GM06990 (cell line): Measurements from ENCODE around the gene SEPSECS.

Source experiments
- DNase-seq: peaks from one replicate; pipeline ENCODE4 v3.0.0-alpha.2; 2011; ENCODE audit not compliant: insufficient read length; ENCODE audit errors: extremely low read depth
- H3K27me3 ChIP-seq: replicated peaks from 2 replicates; pipeline ENCODE4 v1.6.0; 2011; ENCODE audit warnings: low read length; ENCODE audit not compliant: control insufficient read depth, insufficient read depth
- H3K36me3 ChIP-seq: 2 replicates; pipeline ENCODE4 v1.5.1; 2011; ENCODE audit warnings: low read length; ENCODE audit not compliant: control insufficient read depth, insufficient read depth
- H3K4me3 ChIP-seq: replicated peaks from 2 replicates; pipeline ENCODE4 v1.5.1; 2011; ENCODE audit warnings: low read depth, mild to moderate bottlenecking, control low read depth, low read length
- CTCF ChIP-seq: IDR thresholded peaks from 2 replicates; pipeline ENCODE4 v1.5.1; 2011; ENCODE audit warnings: low read length, control low read depth, mild to moderate bottlenecking, inconsistent platforms; ENCODE audit not compliant: insufficient read depth, poor library complexity, severe bottlenecking

SEPSECS gene

GRCh38 chr4:25107827-25108516, 52.3 kb downstream of the SEPSECS start:
- Histone ChIP-seq H3K36me3 (no peaks in the 10 kb centered on the region), H3K4me3 (no peak overlapping the region), H3K27me3 (no peaks in the 10 kb centered on the region; the same call in 1 of the 2 replicates)
- DNase-seq: no peak
- no peak for TF ChIP-seq CTCF

- TF ChIP-seq CTCF: no peak
Measured at GRCh38 chr4:25106363-25107151, 53.7 kb downstream of the SEPSECS start.

GRCh38 chr4:25104591-25104990, 55.7 kb downstream of the SEPSECS start:
- no peaks in the 10 kb centered on the region for H3K36me3 ChIP-seq

More at GRCh38 chr4:25106363-25107151, 53.7 kb downstream of the SEPSECS start:
- Histone ChIP-seq H3K4me3 (no peak overlapping the region), H3K27me3 (no peaks in the 10 kb centered on the region; the same call in 1 of the 2 replicates), H3K36me3 (no peaks in the 10 kb centered on the region)
- no peak for DNase-seq

GRCh38 chr4:25103418-25103817, 56.8 kb downstream of the SEPSECS start:
- Histone ChIP-seq H3K4me3 (no peak overlapping the region), H3K36me3 (no peaks in the 10 kb centered on the region), H3K27me3 (no peaks in the 10 kb centered on the region)
- DNase-seq: no peak
- TF ChIP-seq CTCF: no peak

More at GRCh38 chr4:25104591-25104990, 55.7 kb downstream of the SEPSECS start:
- Histone ChIP-seq H3K4me3 (no peak overlapping the region), H3K27me3 (no peaks in the 10 kb centered on the region)
- DNase-seq: no peak
- no peak for TF ChIP-seq CTCF

- DNase-seq: no peak
- no peak overlapping the region for H3K4me3 ChIP-seq
- no peak for TF ChIP-seq CTCF
- H3K27me3 ChIP-seq: no peaks in the 10 kb centered on the region
- no peaks in the 10 kb centered on the region for H3K36me3 ChIP-seq
Measured at GRCh38 chr4:25101836-25102235, 58.4 kb downstream of the SEPSECS start.
